Measurements from ENCODE around the gene GREB1L.
A peak's percentile ranks its signal among the peaks of the same experiment; 100 is the strongest.

GREB1L gene

GRCh38 chr18:21481739-21482138 is 239.7 kb downstream of the GREB1L start:
- Histone ChIP-seq H3K27me3 (ENCODE audit: insufficient read depth, insufficient read length) (no peaks in the 10 kb centered on the region), H3K36me3 (ENCODE audit: insufficient read depth, insufficient read length, low read length) (no peaks in the 10 kb centered on the region), H3K4me3 (ENCODE audit: insufficient read length, low read depth) (no peak overlapping the region), H3K4me1 (ENCODE audit: insufficient read depth, insufficient read length) (no peaks in the 10 kb centered on the region), H3K9me3 (ENCODE audit: insufficient read depth, low read length) (no peaks in the 10 kb centered on the region), H3K9ac (ENCODE audit: insufficient read length, low read depth) (no peak overlapping the region)
- no peak for TF ChIP-seq SUZ12 (IDR thresholded peaks at IDR 0.05; ENCODE audit: extremely low read depth, insufficient read depth, insufficient read length)
- TF ChIP-seq YY1 (IDR thresholded peaks at IDR 0.05; ENCODE audit: insufficient read depth, insufficient read length): no peak
- TF ChIP-seq ZNF274 (IDR thresholded peaks at IDR 0.05; ENCODE audit: low read depth, low read length): no peak
- DNase-seq (ENCODE audit: low read depth, low spot score): no peak

- H3K9ac ChIP-seq (ENCODE audit: insufficient read length, low read depth): no peak overlapping the region
- H3K27me3 ChIP-seq (ENCODE audit: insufficient read depth, insufficient read length): no peaks in the 10 kb centered on the region
- TF ChIP-seq ZNF274 (IDR thresholded peaks at IDR 0.05; ENCODE audit: low read depth, low read length) (no peak), SUZ12 (IDR thresholded peaks at IDR 0.05; ENCODE audit: extremely low read depth, insufficient read depth, insufficient read length) (no peak), YY1 (IDR thresholded peaks at IDR 0.05; ENCODE audit: insufficient read depth, insufficient read length) (no peak)
- no peaks in the 10 kb centered on the region for H3K9me3 ChIP-seq (ENCODE audit: insufficient read depth, low read length)
- H3K4me1 ChIP-seq (ENCODE audit: insufficient read depth, insufficient read length): no peaks in the 10 kb centered on the region
- DNase-seq (ENCODE audit: low read depth, low spot score): no peak
- no peaks in the 10 kb centered on the region for H3K36me3 ChIP-seq (ENCODE audit: insufficient read depth, insufficient read length, low read length)
- no peak overlapping the region for H3K4me3 ChIP-seq (ENCODE audit: insufficient read length, low read depth)
Measured at GRCh38 chr18:21483051-21483450, 241.0 kb downstream of the GREB1L start.

GRCh38 chr18:21484851-21485636 is 243.0 kb downstream of the GREB1L start:
- DNase-seq (ENCODE audit: low read depth, low spot score): no peak
- no peaks in the 10 kb centered on the region for H3K9me3 ChIP-seq (ENCODE audit: insufficient read depth, low read length)
- H3K4me3 ChIP-seq (ENCODE audit: insufficient read length, low read depth): no peak overlapping the region
- TF ChIP-seq SUZ12 (IDR thresholded peaks at IDR 0.05; ENCODE audit: extremely low read depth, insufficient read depth, insufficient read length) (no peak), ZNF274 (IDR thresholded peaks at IDR 0.05; ENCODE audit: low read depth, low read length) (no peak), YY1 (IDR thresholded peaks at IDR 0.05; ENCODE audit: insufficient read depth, insufficient read length) (no peak)
- no peaks in the 10 kb centered on the region for H3K36me3 ChIP-seq (ENCODE audit: insufficient read depth, insufficient read length, low read length)
- no peaks in the 10 kb centered on the region for H3K27me3 ChIP-seq (ENCODE audit: insufficient read depth, insufficient read length)
- no peaks in the 10 kb centered on the region for H3K4me1 ChIP-seq (ENCODE audit: insufficient read depth, insufficient read length)
- H3K9ac ChIP-seq (ENCODE audit: insufficient read length, low read depth): no peak overlapping the region

GRCh38 chr18:21486905-21487437 is 244.9 kb downstream of the GREB1L start:
- no peaks in the 10 kb centered on the region for H3K4me1 ChIP-seq (ENCODE audit: insufficient read depth, insufficient read length)
- no peak for TF ChIP-seq ZNF274 (IDR thresholded peaks at IDR 0.05; ENCODE audit: low read depth, low read length)
- no peak for TF ChIP-seq SUZ12 (IDR thresholded peaks at IDR 0.05; ENCODE audit: extremely low read depth, insufficient read depth, insufficient read length)
- TF ChIP-seq YY1 (IDR thresholded peaks at IDR 0.05; ENCODE audit: insufficient read depth, insufficient read length): no peak
- H3K9ac ChIP-seq (ENCODE audit: insufficient read length, low read depth): no peak overlapping the region
- H3K27me3 ChIP-seq (ENCODE audit: insufficient read depth, insufficient read length): no peaks in the 10 kb centered on the region
- no peaks in the 10 kb centered on the region for H3K36me3 ChIP-seq (ENCODE audit: insufficient read depth, insufficient read length, low read length)
- H3K9me3 ChIP-seq (ENCODE audit: insufficient read depth, low read length): no peaks in the 10 kb centered on the region
- no peak overlapping the region for H3K4me3 ChIP-seq (ENCODE audit: insufficient read length, low read depth)
- DNase-seq (ENCODE audit: low read depth, low spot score): no peak

- Histone ChIP-seq H3K4me3 (ENCODE audit: insufficient read length, low read depth) (no peak overlapping the region), H3K27me3 (ENCODE audit: insufficient read depth, insufficient read length) (no peaks in the 10 kb centered on the region)
- no peak for TF ChIP-seq YY1 (IDR thresholded peaks at IDR 0.05; ENCODE audit: insufficient read depth, insufficient read length)
- TF ChIP-seq ZNF274 (IDR thresholded peaks at IDR 0.05; ENCODE audit: low read depth, low read length): no peak
- no peak for TF ChIP-seq SUZ12 (IDR thresholded peaks at IDR 0.05; ENCODE audit: extremely low read depth, insufficient read depth, insufficient read length)
Measured at GRCh38 chr18:21489119-21489750, 247.2 kb downstream of the GREB1L start.

GRCh38 chr18:21489919-21490495 is 248.0 kb downstream of the GREB1L start:
- Histone ChIP-seq H3K9ac (ENCODE audit: insufficient read length, low read depth) (no peak overlapping the region), H3K4me1 (ENCODE audit: insufficient read depth, insufficient read length) (no peaks in the 10 kb centered on the region), H3K4me3 (ENCODE audit: insufficient read length, low read depth) (no peak overlapping the region), H3K36me3 (ENCODE audit: insufficient read depth, insufficient read length, low read length) (no peaks in the 10 kb centered on the region), H3K27me3 (ENCODE audit: insufficient read depth, insufficient read length) (no peaks in the 10 kb centered on the region), H3K9me3 (ENCODE audit: insufficient read depth, low read length) (no peaks in the 10 kb centered on the region)
- no peak for TF ChIP-seq SUZ12 (IDR thresholded peaks at IDR 0.05; ENCODE audit: extremely low read depth, insufficient read depth, insufficient read length)
- TF ChIP-seq ZNF274 (IDR thresholded peaks at IDR 0.05; ENCODE audit: low read depth, low read length): no peak
- TF ChIP-seq YY1 (IDR thresholded peaks at IDR 0.05; ENCODE audit: insufficient read depth, insufficient read length): no peak
- no peak for DNase-seq (ENCODE audit: low read depth, low spot score)

More at GRCh38 chr18:21489119-21489750, 247.2 kb downstream of the GREB1L start:
- H3K4me1 ChIP-seq (ENCODE audit: insufficient read depth, insufficient read length): no peaks in the 10 kb centered on the region
- no peak overlapping the region for H3K9ac ChIP-seq (ENCODE audit: insufficient read length, low read depth)
- DNase-seq (ENCODE audit: low read depth, low spot score): peak; percentile 22
- no peaks in the 10 kb centered on the region for H3K9me3 ChIP-seq (ENCODE audit: insufficient read depth, low read length)
- H3K36me3 ChIP-seq (ENCODE audit: insufficient read depth, insufficient read length, low read length): no peaks in the 10 kb centered on the region

GRCh38 chr18:21490748-21491147 is 248.7 kb downstream of the GREB1L start:
- H3K4me3 ChIP-seq (ENCODE audit: insufficient read length, low read depth): no peak overlapping the region
- no peaks in the 10 kb centered on the region for H3K9me3 ChIP-seq (ENCODE audit: insufficient read depth, low read length)
- no peak for DNase-seq (ENCODE audit: low read depth, low spot score)
- H3K36me3 ChIP-seq (ENCODE audit: insufficient read depth, insufficient read length, low read length): no peaks in the 10 kb centered on the region
- TF ChIP-seq ZNF274 (IDR thresholded peaks at IDR 0.05; ENCODE audit: low read depth, low read length) (no peak), SUZ12 (IDR thresholded peaks at IDR 0.05; ENCODE audit: extremely low read depth, insufficient read depth, insufficient read length) (no peak), YY1 (IDR thresholded peaks at IDR 0.05; ENCODE audit: insufficient read depth, insufficient read length) (no peak)
- H3K4me1 ChIP-seq (ENCODE audit: insufficient read depth, insufficient read length): no peaks in the 10 kb centered on the region
- H3K9ac ChIP-seq (ENCODE audit: insufficient read length, low read depth): no peak overlapping the region
- H3K27me3 ChIP-seq (ENCODE audit: insufficient read depth, insufficient read length): no peaks in the 10 kb centered on the region
